K562 (cell line): ENCODE measurements around the gene SPTBN2. TPM values are rescaled to one million over a fixed set of nuclear protein-coding genes. Genes with fewer than 3 reads are reported as not detected.
A peak's percentile ranks its signal among the peaks of the same experiment; 100 is the strongest.

Source experiments
- ATAC-seq: fragments of 200-7000 bp; cut with Tn5 transposase; 3 replicates; pipeline ENCODE4 v1.9.1; 2020; ENCODE audit warnings: moderate library complexity
- BruUV-seq: library from RNA; stranded (reverse); fragments of 400-500 nt; replicated peaks from 2 replicates; lab custom pipeline; 2021; lab: Mats Ljungman, UMichigan
- CTCF ChIA-PET: fragments of 300-600 bp; formaldehyde crosslinking; extraction: SDS; loops from one replicate; lab custom pipeline; 2021; ENCODE audit warnings: low intra/inter-chr PET ratio; lab: Yijun Ruan, JAX
- POLR2A ChIA-PET: fragments of 300-600, 350-650 bp; sonication (Branson Sonifier 250); formaldehyde crosslinking; extraction: SDS; loops from one replicate; lab custom pipeline; 2021; ENCODE audit warnings: antibody characterized with exemption, inconsistent platforms; lab: Yijun Ruan, JAX
- DNase-seq, 4 experiments: peaks; one replicate each; pipeline versions ENCODE4 v3.0.0 to v3.0.0-alpha.2; 2011 to 2018; ENCODE audit warnings: low spot score in 3 of 4, mixed read lengths in 3 of 4; ENCODE audit errors: extremely low read depth in 1 of 4
- FAIRE-seq: peaks from 2 replicates; lab custom pipeline; 2011; peaks lifted over from hg19 to GRCh38; lab: Jason Lieb, UNC
- H2AFZ ChIP-seq: 2 replicates; pipeline ENCODE4 v1.6.0; 2011; ENCODE audit warnings: low read depth, low read length, control low read depth, inconsistent platforms
- H3K27ac ChIP-seq: fragments of 200-600 bp; 3 replicates; pipeline ENCODE4 v1.8.0; 2011; ENCODE audit warnings: low read depth, mild to moderate bottlenecking, control low read depth, inconsistent platforms, low read length, moderate library complexity, mixed read lengths; ENCODE audit errors: extremely low read depth
- H3K27me3 ChIP-seq, 2 experiments: fragments of 300-600 bp in 1 of 2; 2 replicates in 1 of 2; 3 replicates in 1 of 2; pipeline versions ENCODE4 v1.6.0 to v1.8.0; 2011; ENCODE audit warnings: inconsistent platforms in 2 of 2, low read length in 2 of 2, mild to moderate bottlenecking in 1 of 2, mixed read lengths in 1 of 2, moderate library complexity in 1 of 2; ENCODE audit not compliant: control insufficient read depth in 2 of 2, insufficient read depth in 2 of 2
- H3K36me3 ChIP-seq: fragments of 300-600 bp; 3 replicates; pipeline ENCODE4 v1.8.0; 2011; ENCODE audit warnings: mild to moderate bottlenecking, low read length, inconsistent platforms; ENCODE audit not compliant: control insufficient read depth, insufficient read depth
- H3K4me1 ChIP-seq, 2 experiments: fragments of 200-600 bp in 1 of 2; replicated peaks in 1 of 2; 2 replicates in 1 of 2; 3 replicates in 1 of 2; pipeline versions ENCODE4 v1.5.1 to v1.8.0; 2011; ENCODE audit warnings: inconsistent platforms in 2 of 2, low read length in 2 of 2, mild to moderate bottlenecking in 1 of 2, mixed read lengths in 1 of 2, moderate library complexity in 1 of 2; ENCODE audit not compliant: control insufficient read depth in 2 of 2, insufficient read depth in 2 of 2
- H3K4me2 ChIP-seq: 2 replicates; pipeline ENCODE4 v1.6.1; 2011; ENCODE audit warnings: low read length, control low read depth, inconsistent platforms, mixed read lengths; ENCODE audit not compliant: insufficient read depth
- H3K4me3 ChIP-seq: fragments of 200-600 bp; sonication (generic), shearing (Covaris generic); 2 replicates; pipeline ENCODE4 v1.5.1; 2016; ENCODE audit warnings: control low read depth, inconsistent platforms
- H3K79me2 ChIP-seq: fragments of 200-600 bp; 3 replicates; pipeline ENCODE4 v1.8.0; 2011; ENCODE audit warnings: low read length, inconsistent platforms; ENCODE audit not compliant: control insufficient read depth, insufficient read depth
- H3K9ac ChIP-seq, 2 experiments: 2 replicates each; pipeline versions ENCODE4 v1.6.0 to v1.6.1; 2011; ENCODE audit warnings: low read depth in 2 of 2, low read length in 2 of 2, control low read depth in 1 of 2, inconsistent platforms in 1 of 2, mild to moderate bottlenecking in 1 of 2, mixed read lengths in 1 of 2; ENCODE audit not compliant: insufficient read depth in 1 of 2
- H3K9me1 ChIP-seq: one replicate; pipeline ENCODE4 v1.6.0; 2011; ENCODE audit warnings: inconsistent platforms, mild to moderate bottlenecking, low read length, moderate library complexity; ENCODE audit not compliant: control insufficient read depth, insufficient read depth
- H3K9me3 ChIP-seq: replicated peaks from 2 replicates; pipeline ENCODE4 v1.5.1; 2011; ENCODE audit warnings: low read depth, low read length, inconsistent platforms; ENCODE audit not compliant: control insufficient read depth, insufficient read depth
- H4K20me1 ChIP-seq: replicated peaks from 2 replicates; pipeline ENCODE4 v1.6.1; 2011; ENCODE audit warnings: low read length, inconsistent platforms, mixed read lengths; ENCODE audit not compliant: control insufficient read depth, insufficient read depth
- ATF4 ChIP-seq: fragments of 450-650 bp; formaldehyde crosslinking; IDR thresholded peaks from 2 replicates; pipeline ENCODE4 v1.4.0; 2022; ENCODE audit warnings: mild to moderate bottlenecking, moderate library complexity
- HDAC2 ChIP-seq: fragments of 450-650 bp; IDR thresholded peaks from 2 replicates; pipeline ENCODE4 v1.6.1; 2016; ENCODE audit warnings: mild to moderate bottlenecking
- NCOA2 ChIP-seq, 2 experiments: fragments of 450-650 bp; IDR thresholded peaks; 2 replicates each; pipeline ENCODE4 v1.6.1; 2018; ENCODE audit warnings: mild to moderate bottlenecking in 2 of 2, moderate library complexity in 1 of 2; ENCODE audit not compliant: partially characterized antibody in 2 of 2
- POLR2G ChIP-seq: fragments of 200-400 bp; formaldehyde crosslinking; IDR thresholded peaks from 2 replicates; pipeline ENCODE4 v1.6.1; 2017; ENCODE audit warnings: low read depth, mild to moderate bottlenecking, antibody characterized with exemption, low read length, moderate library complexity
- RBFOX2 ChIP-seq: fragments of 200-400 bp; formaldehyde crosslinking; IDR thresholded peaks from 2 replicates; pipeline ENCODE4 v1.6.1; 2017; ENCODE audit warnings: low read depth, mild to moderate bottlenecking, low read length, moderate library complexity
- ZNF395 ChIP-seq: fragments of 200-800 bp; sonication (Bioruptor generic); IDR thresholded peaks from 2 replicates; pipeline ENCODE4 v1.6.1; 2017; ENCODE audit warnings: missing genetic modification characterization, missing compliant biosample characterization
- WGBS: fragments of 100-300 bp; shearing (Covaris generic); methylation state at CpG from one replicate; pipeline ENCODE4 v1.1.6; 2016; ENCODE audit warnings: low coverage, mixed read lengths; ENCODE audit not compliant: insufficient coverage; ENCODE audit errors: missing lambda C conversion rate; 5-methylcytosine and 5-hydroxymethylcytosine counted together
- in situ Hi-C: fragments of 300-500 bp; cut with MboI; formaldehyde crosslinking; loops from 4 replicates; pipeline ENCODE4 v1.15.0; 2018; ENCODE audit warnings: inconsistent platforms, mixed read lengths
- intact Hi-C: fragments of 100-400 bp; cut with micrococcal nuclease; formaldehyde crosslinking; loops from 2 replicates; pipeline ENCODE4 v1.14.2; 2022
- polyA plus RNA-seq, 8 experiments: library from polyadenylated mRNA; depleted of rRNA in 4 of 8; stranded (reverse) in 5 of 8; unstranded in 3 of 8; fragments of >200 nt; fragmentation: Nextera tagmentation in 2 of 8; fragmentation: Illumina TruSeq in 1 of 8; extraction: Ambion mirVana in 2 of 8; extraction: Trizol in 1 of 8; gene quantifications; 2 replicates each; pipeline versions ENCODE4 v1.2.1 to v1.2.3, GENCODE V29; 2011 to 2014; ENCODE audit warnings: inconsistent platforms in 1 of 8, missing spikeins in 1 of 8
- total RNA-seq, 7 experiments: library from RNA; depleted of rRNA in 6 of 7; stranded (reverse); fragments of >200 nt in 6 of 7; fragmentation: Illumina TruSeq in 2 of 7; extraction: Trizol in 2 of 7; gene quantifications; 2 replicates each; pipeline versions ENCODE4 v1.2.1 to v1.2.3, GENCODE V29; 2011 to 2021; ENCODE audit warnings: low replicate concordance in 1 of 7

SPTBN2 gene
- total and polyA plus RNA-seq, 9 of the 15 experiments (the other 6 are each of a cell fraction or from before 2014, with no cell fraction given) = 0.38 to 56.5 (median 19.7) TPM

GRCh38 chr11:66689661-66690590 is 39.1 kb downstream of the SPTBN2 start:
- Histone ChIP-seq H3K36me3 (peaks cover 83% of the 10 kb centered on the region; the same call in 2 of the 3 replicates), H3K79me2 (no peaks in the 10 kb centered on the region), H3K4me3 (no peak overlapping the region), H3K9me3 (no peaks in the 10 kb centered on the region), H2AFZ (no peak overlapping the region), H3K27me3 (no peaks in the 10 kb centered on the region), H4K20me1 (0 out of 2 replicates have a peak, but pooled peaks cover 4% of the 10 kb centered on the region), H3K4me2 (no peak overlapping the region), H3K9me1 (no peaks in the 10 kb centered on the region), H3K9ac (no peak overlapping the region), H3K27ac (no peak overlapping the region), H3K4me1 (peaks cover 0 to 14% of the 10 kb centered on the region in 2 experiments; a peak in 2 of 5 replicates)
- no peak for ATAC-seq
- BruUV-seq = no TSS peak
- intact Hi-C loops (no loop called here), in situ Hi-C loops (loop anchor here (5.0 kb wide), 2 partner anchors 142 to 292 kb away; no protein-coding TSS in a partner anchor)
- 89% methylated on average over 29 of the region's 32 CpGs for WGBS
- FAIRE-seq = no peak
- ChIA-PET POLR2A (interaction anchor here (1.6 kb wide), 1 partner anchor 12 kb away, joined by 5 read pairs; the partner anchor contains the start of gene RBM4B), CTCF (no interaction called here)
- TF ChIP-seq ATF4 (no peak), ZNF395 (CRISPR knock-in tag) (no peak), RBFOX2 (peak; percentile 45), NCOA2 (IDR thresholded peaks at IDR 0.05; ENCODE audit: partially characterized antibody in 2 of 2) (no peak), POLR2G (peak; percentile 55), HDAC2 (no peak)
- no peak for DNase-seq
